Upper lobe of left lung (tissue), 6 donors: ENCODE measurements around the gene ZNF219. TPM values are rescaled to one million over a fixed set of nuclear protein-coding genes. Genes with fewer than 3 reads are reported as not detected.

Source experiments
- ATAC-seq, 2 donors: fragments of 200-7000 bp; cut with Tn5 transposase; one replicate each; pipeline ENCODE4 v1.9.1; 2022; ENCODE audit warnings: mild to moderate bottlenecking in 2 of 2, moderate library complexity in 2 of 2; ENCODE audit not compliant: low FRiP score in 2 of 2
- DNase-seq, 2 donors: peaks; one replicate each; pipeline ENCODE4 v3.0.0-alpha.2; 2019 to 2020
- H3K27ac ChIP-seq, 4 donors: fragments of 200-600 bp; sonication (generic); one replicate each; pipeline ENCODE4 v1.5.1; 2016 to 2019
- H3K27me3 ChIP-seq, 4 donors: fragments of 200-600 bp; sonication (generic); one replicate each; pipeline ENCODE4 v1.5.1; 2017 to 2019
- H3K36me3 ChIP-seq, 4 donors: fragments of 200-600 bp; sonication (generic); one replicate each; pipeline ENCODE4 v1.5.1; 2016 to 2019
- H3K4me1 ChIP-seq, 4 donors: fragments of 200-600 bp; sonication (generic); one replicate each; pipeline ENCODE4 v1.5.1; 2018 to 2019
- H3K4me3 ChIP-seq, 4 donors: fragments of 200-600 bp; sonication (generic); one replicate each; pipeline ENCODE4 v1.5.1; 2017 to 2019; ENCODE audit warnings: mild to moderate bottlenecking in 2 of 4, moderate library complexity in 1 of 4
- H3K9me3 ChIP-seq, 4 donors: fragments of 200-600 bp; sonication (generic); one replicate each; pipeline ENCODE4 v1.5.1; 2018 to 2019
- EP300 ChIP-seq, 4 donors: sonication (generic); formaldehyde crosslinking; IDR thresholded peaks; one replicate each; pipeline ENCODE4 v1.5.1; 2017; ENCODE audit warnings: antibody characterized with exemption in 4 of 4, control low read depth in 2 of 4
- POLR2A ChIP-seq, 4 donors: fragments of 450-650 bp; IDR thresholded peaks; one replicate each; pipeline ENCODE4 v1.5.1; 2016 to 2017; ENCODE audit warnings: antibody characterized with exemption in 4 of 4, mild to moderate bottlenecking in 2 of 4
- POLR2AphosphoS5 ChIP-seq, 2 donors: sonication (generic); formaldehyde crosslinking; IDR thresholded peaks; one replicate each; pipeline ENCODE4 v1.5.1; 2017; ENCODE audit warnings: antibody characterized with exemption in 2 of 2
- WGBS, 2 donors: methylation state at CpG; one replicate each; pipeline ENCODE4 v1.1.5; 2017 to 2018; 5-methylcytosine and 5-hydroxymethylcytosine counted together
- total RNA-seq, 6 donors: library from RNA; depleted of rRNA in 4 of 6; stranded (reverse); fragments of >200 nt in 4 of 6; gene quantifications; one replicate each; pipeline versions ENCODE4 v1.1.0 to v1.2.1, GENCODE V29; 2016 to 2021
- TF ChIP-seq, protein P1 (sequence below), 6 experiments: fragments of 450-650 bp in 4 of 6; fragments of 200-600 bp in 2 of 6; sonication (generic) in 2 of 6; IDR thresholded peaks; one replicate each; pipeline ENCODE4 v1.5.1; 2016 to 2019; ENCODE audit warnings: antibody characterized with exemption in 6 of 6
- donor health status: DM: no; HTN: no; CAD: no; lungs with moderate emphysema.
- donor health status: DM: no; HTN: yes; CAD: no; lungs with severe emphysema.

The ZNF219 gene
- total RNA-seq, 6 donors from 2014 or later = 46.1 to 97.5 (median 56.3) TPM

DNA sequence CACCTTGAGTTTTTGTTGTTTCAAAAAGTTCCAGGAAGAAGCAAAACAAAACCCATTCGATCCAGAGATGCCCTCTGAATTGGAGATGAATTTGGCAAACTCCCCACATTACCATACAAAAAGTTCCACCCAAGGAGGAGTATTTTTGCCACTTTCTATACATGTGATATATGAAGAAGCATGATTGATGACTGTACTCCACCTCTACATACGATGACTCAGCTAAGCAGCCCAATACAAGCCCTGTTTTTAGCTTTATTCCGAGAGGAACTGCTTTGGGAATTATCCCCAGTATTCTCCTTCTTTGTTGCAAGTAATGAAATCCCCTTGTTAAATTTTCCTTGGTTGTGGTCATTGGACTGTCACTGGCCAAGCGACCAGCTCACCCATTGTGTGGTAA lies 13.8 kb upstream of the ZNF219 start:
- ATAC-seq (no peak), DNase-seq (no peak)
- no peak overlapping the region for H3K27ac ChIP-seq
- H3K27me3 ChIP-seq = no peaks in the 10 kb centered on the region
- peaks cover 0 to 3% (median 1%) of the 10 kb centered on the region in 4 donors for H3K4me1 ChIP-seq
- no peak overlapping the region for H3K4me3 ChIP-seq
- H3K9me3 ChIP-seq = no peaks in the 10 kb centered on the region
- H3K36me3 ChIP-seq = no peaks in the 10 kb centered on the region
- TF ChIP-seq POLR2A (IDR thresholded peaks at IDR 0.05) = no peak
- TF ChIP-seq, protein P1, sequence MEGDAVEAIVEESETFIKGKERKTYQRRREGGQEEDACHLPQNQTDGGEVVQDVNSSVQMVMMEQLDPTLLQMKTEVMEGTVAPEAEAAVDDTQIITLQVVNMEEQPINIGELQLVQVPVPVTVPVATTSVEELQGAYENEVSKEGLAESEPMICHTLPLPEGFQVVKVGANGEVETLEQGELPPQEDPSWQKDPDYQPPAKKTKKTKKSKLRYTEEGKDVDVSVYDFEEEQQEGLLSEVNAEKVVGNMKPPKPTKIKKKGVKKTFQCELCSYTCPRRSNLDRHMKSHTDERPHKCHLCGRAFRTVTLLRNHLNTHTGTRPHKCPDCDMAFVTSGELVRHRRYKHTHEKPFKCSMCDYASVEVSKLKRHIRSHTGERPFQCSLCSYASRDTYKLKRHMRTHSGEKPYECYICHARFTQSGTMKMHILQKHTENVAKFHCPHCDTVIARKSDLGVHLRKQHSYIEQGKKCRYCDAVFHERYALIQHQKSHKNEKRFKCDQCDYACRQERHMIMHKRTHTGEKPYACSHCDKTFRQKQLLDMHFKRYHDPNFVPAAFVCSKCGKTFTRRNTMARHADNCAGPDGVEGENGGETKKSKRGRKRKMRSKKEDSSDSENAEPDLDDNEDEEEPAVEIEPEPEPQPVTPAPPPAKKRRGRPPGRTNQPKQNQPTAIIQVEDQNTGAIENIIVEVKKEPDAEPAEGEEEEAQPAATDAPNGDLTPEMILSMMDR (IDR thresholded peaks at IDR 0.05) = no peak
- 86 to 87% methylated on average over 4 of the region's 4 CpGs for WGBS, 2 donors

DNA sequence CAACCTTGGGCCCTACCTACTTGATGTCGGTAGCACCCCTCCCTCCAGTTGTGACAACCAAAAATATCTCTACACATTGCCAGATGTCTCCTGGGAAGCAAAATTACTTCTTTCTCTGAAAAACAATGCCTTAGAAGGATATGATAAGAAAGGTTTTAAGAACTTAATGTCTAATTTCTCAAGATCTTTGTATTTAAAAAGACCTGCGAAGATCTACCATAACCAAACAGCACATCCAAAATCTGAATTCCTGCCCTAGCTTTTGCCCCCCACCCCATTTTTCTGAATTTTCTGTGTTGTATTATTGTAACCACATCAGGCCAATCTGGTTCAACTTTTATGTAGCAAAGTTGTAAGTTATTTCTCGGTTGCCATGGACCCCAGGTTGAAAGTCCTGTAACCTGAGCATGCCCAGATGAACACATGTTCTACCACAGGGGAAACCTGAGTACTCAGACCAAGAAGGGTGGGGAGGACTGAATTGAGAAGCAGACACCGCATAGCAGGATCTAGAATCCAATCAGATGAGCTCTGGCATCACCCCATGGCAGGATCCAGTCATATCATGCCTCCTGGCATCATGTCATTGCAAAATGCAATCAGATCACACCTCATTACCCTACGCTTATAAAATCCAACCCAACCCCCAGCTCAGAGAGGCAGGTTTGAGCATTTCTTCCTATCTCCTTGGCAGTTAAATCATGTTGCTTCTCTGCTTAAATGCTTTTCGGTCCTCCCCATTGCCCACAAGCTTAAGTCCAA lies 11.1 kb upstream of the ZNF219 start:
- TF ChIP-seq, protein P1 (IDR thresholded peaks at IDR 0.05) = no peak
- TF ChIP-seq POLR2AphosphoS5 (IDR thresholded peaks at IDR 0.05) (no peak), POLR2A (IDR thresholded peaks at IDR 0.05) (no peak), EP300 (IDR thresholded peaks at IDR 0.05) (no peak)
- no peak for DNase-seq
- H3K36me3 ChIP-seq = no peaks in the 10 kb centered on the region
- no peak overlapping the region for H3K4me3 ChIP-seq
- H3K4me1 ChIP-seq = peaks cover 27 to 29% (median 28%) of the 10 kb centered on the region in 4 donors
- WGBS, 2 donors = 82% methylated on average over 6 of the region's 6 CpGs
- ATAC-seq = no peak
- no peak overlapping the region for H3K27ac ChIP-seq
- no peaks in the 10 kb centered on the region for H3K9me3 ChIP-seq
- no peaks in the 10 kb centered on the region for H3K27me3 ChIP-seq

DNA sequence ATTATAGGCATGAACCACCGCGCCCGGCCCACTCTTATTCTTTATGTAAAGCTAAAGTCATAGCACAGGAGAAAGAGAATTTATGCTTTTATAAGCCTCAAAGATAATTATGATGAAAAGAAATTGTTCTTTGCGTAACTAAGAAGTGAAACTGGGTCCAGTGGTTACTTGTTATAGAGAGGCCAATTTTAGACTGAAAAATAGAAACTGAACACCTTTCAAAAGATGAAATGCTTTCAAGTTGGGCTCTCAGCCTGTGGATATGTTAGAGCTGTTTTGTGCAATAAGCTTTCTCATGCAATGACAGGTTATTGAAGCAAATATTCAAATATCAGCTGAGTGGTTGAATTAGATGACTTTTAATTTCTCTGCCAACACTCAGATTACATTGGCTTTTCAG lies 10.3 kb upstream of the ZNF219 start:
- WGBS, 2 donors = 90 to 95% methylated on average over 4 of the region's 4 CpGs
- no peak for TF ChIP-seq EP300 (IDR thresholded peaks at IDR 0.05)
- TF ChIP-seq POLR2A (IDR thresholded peaks at IDR 0.05) = no peak
- no peak for TF ChIP-seq POLR2AphosphoS5 (IDR thresholded peaks at IDR 0.05)
- TF ChIP-seq, protein P1 (IDR thresholded peaks at IDR 0.05) = no peak
- no peak for ATAC-seq

DNA sequence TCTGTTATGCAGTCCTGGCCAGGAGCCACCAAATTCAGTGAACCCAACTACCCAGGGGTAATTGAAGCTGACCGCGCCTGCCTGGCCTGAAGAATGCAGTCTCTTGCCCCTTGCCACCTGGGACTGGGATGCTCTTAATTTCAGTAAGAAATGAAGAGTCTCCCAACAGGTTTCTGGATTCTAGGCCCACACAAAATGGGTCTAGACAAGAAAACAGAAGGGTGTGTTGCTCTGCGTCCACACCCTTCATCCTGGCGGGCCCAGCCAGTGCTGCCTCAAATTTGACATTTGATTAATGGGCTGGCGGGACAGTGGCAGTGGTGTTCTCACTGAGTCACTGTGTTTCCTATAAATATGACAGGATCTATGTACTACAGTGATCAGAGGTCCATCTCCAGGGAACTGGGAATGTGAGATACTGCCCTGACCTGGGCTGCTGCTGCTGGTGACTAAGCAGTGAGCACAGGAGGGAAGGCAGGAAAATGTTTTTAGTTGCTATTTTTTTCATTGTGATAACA lies 8.9 kb upstream of the ZNF219 start:
- Histone ChIP-seq H3K27ac (peak overlapping the region; percentile 33 to 98 (median 96)), H3K4me3 (no peak overlapping the region), H3K4me1 (peaks cover 33 to 45% (median 39%) of the 10 kb centered on the region in 4 donors), H3K9me3 (no peaks in the 10 kb centered on the region), H3K36me3 (no peaks in the 10 kb centered on the region), H3K27me3 (no peaks in the 10 kb centered on the region)
- TF ChIP-seq, protein P1 (IDR thresholded peaks at IDR 0.05) = no peak
- no peak for TF ChIP-seq POLR2AphosphoS5 (IDR thresholded peaks at IDR 0.05)
- 62 to 63% methylated on average over 3 of the region's 5 CpGs for WGBS, 2 donors
- DNase-seq = no peak
- ATAC-seq = no peak

More for the DNA sequence above, 10.3 kb upstream of the ZNF219 start:
- Histone ChIP-seq H3K4me1 (peaks cover 28 to 33% (median 32%) of the 10 kb centered on the region in 4 donors), H3K9me3 (no peaks in the 10 kb centered on the region), H3K4me3 (no peak overlapping the region), H3K27ac (no peak overlapping the region), H3K36me3 (no peaks in the 10 kb centered on the region), H3K27me3 (no peaks in the 10 kb centered on the region)
- DNase-seq = no peak
